ENCODE results near the gene EEF2.
"Not testable (repeated sequence)": the region's sequence is repeated elsewhere in the genome, so short reads cannot be mapped to it uniquely, and the experiment has no call there.

The EEF2 gene

GRCh38 chr19:3967983-3968382, 17.3 kb downstream of the EEF2 start:
- DNase-seq: not testable (repeated sequence)

GRCh38 chr19:3966051-3967017, 18.9 kb downstream of the EEF2 start:
- no peak for DNase-seq

GRCh38 chr19:3964256-3965194, 20.7 kb downstream of the EEF2 start:
- no peak for DNase-seq

- no peak for DNase-seq
Measured at GRCh38 chr19:3963458-3964255, 21.6 kb downstream of the EEF2 start.

- no peak for DNase-seq
Measured at GRCh38 chr19:3961007-3961406, 24.3 kb downstream of the EEF2 start.

GRCh38 chr19:3959766-3960131, 25.5 kb downstream of the EEF2 start:
- DNase-seq: no peak

- DNase-seq: no peak
Measured at GRCh38 chr19:3958836-3959765, 26.2 kb downstream of the EEF2 start.

- no peak for DNase-seq
Measured at GRCh38 chr19:3955688-3956087, 29.6 kb downstream of the EEF2 start.

GRCh38 chr19:3955276-3955675, 30.0 kb downstream of the EEF2 start:
- DNase-seq: not testable (repeated sequence)

- DNase-seq: no peak
Measured at GRCh38 chr19:3954107-3954506, 31.2 kb downstream of the EEF2 start.

GRCh38 chr19:3952755-3953276, 32.4 kb downstream of the EEF2 start:
- DNase-seq: not testable (repeated sequence)

- no peak for DNase-seq
Measured at GRCh38 chr19:3950871-3951861, 34.1 kb downstream of the EEF2 start.

GRCh38 chr19:3949997-3950859, 35.0 kb downstream of the EEF2 start:
- DNase-seq: no peak

- DNase-seq: no peak
Measured at GRCh38 chr19:3949294-3949693, 36.0 kb downstream of the EEF2 start.

GRCh38 chr19:3947316-3947933, 37.8 kb downstream of the EEF2 start:
- not testable (repeated sequence) for DNase-seq

- no peak for DNase-seq
Measured at GRCh38 chr19:3945838-3946237, 39.4 kb downstream of the EEF2 start.

- no peak for DNase-seq
Measured at GRCh38 chr19:3944018-3944721, 41.1 kb downstream of the EEF2 start.

Data from COR-L47 (cell line).